DND-41 (cell line): ENCODE data around the gene MTCH2.

Experiments
- EZH2 ChIP-seq: IDR thresholded peaks from 3 replicates; pipeline ENCODE4 v1.6.1; 2012; ENCODE audit warnings: borderline replicate concordance, low read depth, mild to moderate bottlenecking, moderate library complexity, low read length, inconsistent platforms; ENCODE audit not compliant: severe bottlenecking
- TF ChIP-seq, protein P1 (sequence below): IDR thresholded peaks from 2 replicates; pipeline ENCODE4 v1.5.1; 2012; ENCODE audit warnings: borderline replicate concordance, low read length, moderate library complexity, mild to moderate bottlenecking; ENCODE audit not compliant: poor library complexity, severe bottlenecking; ENCODE audit errors: extremely low read depth

DNA sequence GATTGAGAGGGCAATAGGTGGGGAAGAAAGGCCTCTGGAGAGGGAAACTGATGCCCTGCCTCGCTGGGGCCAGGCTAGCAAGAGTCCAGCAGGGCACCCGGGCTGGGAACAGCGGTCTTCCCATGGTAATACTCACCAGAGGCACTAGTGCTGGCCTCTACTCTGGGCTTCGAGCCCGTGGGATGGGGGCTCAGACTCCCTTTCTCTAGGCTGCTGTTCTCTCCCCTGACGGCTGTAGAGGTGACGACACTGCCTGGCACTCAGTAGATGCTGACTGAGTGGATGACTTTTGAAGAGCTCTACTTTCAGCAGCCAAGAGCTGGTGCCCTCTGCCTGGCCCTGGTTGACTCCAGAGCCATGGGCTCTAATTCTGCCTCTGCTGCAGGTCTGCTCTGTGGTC, 47.3 kb downstream of the MTCH2 start:
- TF ChIP-seq, protein P1, sequence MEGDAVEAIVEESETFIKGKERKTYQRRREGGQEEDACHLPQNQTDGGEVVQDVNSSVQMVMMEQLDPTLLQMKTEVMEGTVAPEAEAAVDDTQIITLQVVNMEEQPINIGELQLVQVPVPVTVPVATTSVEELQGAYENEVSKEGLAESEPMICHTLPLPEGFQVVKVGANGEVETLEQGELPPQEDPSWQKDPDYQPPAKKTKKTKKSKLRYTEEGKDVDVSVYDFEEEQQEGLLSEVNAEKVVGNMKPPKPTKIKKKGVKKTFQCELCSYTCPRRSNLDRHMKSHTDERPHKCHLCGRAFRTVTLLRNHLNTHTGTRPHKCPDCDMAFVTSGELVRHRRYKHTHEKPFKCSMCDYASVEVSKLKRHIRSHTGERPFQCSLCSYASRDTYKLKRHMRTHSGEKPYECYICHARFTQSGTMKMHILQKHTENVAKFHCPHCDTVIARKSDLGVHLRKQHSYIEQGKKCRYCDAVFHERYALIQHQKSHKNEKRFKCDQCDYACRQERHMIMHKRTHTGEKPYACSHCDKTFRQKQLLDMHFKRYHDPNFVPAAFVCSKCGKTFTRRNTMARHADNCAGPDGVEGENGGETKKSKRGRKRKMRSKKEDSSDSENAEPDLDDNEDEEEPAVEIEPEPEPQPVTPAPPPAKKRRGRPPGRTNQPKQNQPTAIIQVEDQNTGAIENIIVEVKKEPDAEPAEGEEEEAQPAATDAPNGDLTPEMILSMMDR: no peak
- TF ChIP-seq EZH2: no peak
